Stimulated activated CD4-positive, alpha-beta T cell treated with anti-CD3 and anti-CD28 coated beads, Interleukin-15, amount 100 ng/mL, for 48 hours (primary cell): ENCODE results near the gene STAT5B.
"Not testable (repeated sequence)": the region's sequence is repeated elsewhere in the genome, so short reads cannot be mapped to it uniquely, and the experiment has no call there.

Source experiments
- DNase-seq, 2 donors: peaks; one replicate each; pipeline ENCODE4 v3.0.0-alpha.2; 2020; ENCODE audit warnings: low read depth in 2 of 2

Gene STAT5B

DNA sequence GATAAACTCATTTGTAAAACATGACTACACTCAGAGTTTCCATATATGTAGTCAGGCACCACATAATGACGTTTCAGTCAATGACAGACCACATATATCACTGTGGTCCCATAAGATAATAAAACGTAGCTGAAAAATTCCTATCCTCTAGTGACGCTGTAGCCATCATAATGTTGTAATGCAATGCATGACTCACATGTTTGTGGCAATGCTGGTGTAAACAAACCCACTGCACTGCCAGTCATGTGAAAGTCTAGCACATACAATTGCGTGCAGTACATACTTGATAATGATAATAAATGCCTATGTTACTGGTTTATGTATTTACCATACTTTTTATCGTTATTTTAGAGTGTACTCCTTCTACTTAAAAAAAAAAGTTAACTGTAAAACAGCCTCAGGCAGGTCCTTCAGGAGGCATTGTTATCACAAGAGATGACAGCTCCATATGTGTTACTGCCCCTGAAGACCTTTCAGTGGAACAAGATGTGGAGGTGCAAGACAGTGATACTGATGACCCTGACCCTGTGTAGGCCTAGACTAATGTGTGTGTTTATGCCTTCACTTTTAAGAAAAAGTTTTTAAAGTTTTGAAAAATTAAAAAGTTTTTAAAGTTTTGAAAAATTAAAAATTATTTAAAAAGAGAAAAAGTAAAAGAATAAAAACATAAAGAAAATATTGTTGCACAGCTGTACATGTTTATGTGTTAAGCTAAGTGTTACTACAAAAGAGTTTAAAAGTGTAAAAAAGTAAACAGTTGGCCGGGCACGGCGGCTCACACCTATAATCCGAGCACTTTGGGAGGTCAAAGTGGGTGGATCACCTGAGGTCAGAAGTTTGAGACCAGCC, 9.0 kb downstream of the STAT5B start:
- no peak for DNase-seq

DNA sequence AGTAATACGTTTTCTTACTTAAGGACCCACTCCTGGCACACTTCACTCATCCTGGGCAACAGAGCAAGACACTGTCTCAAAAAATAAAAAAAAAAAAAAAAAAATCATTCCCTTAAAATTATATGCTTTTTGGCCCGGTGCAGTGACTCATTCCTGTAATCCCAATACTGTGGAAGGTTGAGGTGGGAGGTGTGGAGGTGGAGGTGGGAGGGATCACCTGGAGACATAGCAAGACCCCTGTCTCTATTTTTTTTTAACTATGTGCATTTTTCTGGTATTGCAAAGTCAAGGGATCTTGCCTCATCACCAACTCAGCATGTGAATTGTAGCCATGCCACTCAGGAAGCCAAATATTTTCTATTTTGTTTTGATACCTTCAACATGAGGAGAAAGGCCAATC, 9.7 kb downstream of the STAT5B start:
- DNase-seq, result no peak

DNA sequence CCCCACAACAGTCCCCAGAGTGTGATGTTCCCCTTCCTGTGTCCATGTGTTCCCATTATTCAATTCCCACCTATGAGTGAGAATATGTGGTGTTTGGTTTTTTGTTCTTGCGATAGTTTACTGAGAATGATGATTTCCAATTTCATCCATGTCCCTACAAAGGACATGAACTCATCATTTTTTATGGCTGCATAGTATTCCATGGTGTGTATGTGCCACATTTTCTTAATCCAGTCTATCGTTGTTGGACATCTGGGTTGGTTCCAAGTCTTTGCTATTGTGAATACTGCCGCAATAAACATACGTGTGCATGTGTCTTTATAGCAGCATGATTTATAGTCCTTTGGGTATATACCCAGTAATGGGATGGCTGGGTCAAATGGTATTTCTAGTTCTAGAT, 11.8 kb downstream of the STAT5B start:
- DNase-seq, result not testable (repeated sequence)

DNA sequence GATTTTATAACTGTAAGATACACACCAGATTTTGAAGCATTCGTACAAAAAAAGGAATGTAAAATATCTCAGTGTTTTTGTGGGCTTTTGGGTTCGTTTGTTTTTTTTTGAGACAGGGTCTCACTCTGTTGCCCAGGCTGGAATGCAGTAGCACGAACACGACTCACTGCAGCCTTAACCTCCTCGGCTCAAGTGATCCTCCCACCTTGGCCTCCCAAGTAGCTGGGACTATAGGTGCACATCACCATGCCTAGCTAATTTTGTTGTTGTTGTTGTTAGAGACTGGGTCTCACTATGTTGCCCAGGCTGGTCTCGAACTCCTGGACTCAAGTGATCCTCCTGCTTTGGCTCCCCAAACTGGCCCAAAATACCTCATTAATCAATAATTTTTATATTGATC, 15.9 kb downstream of the STAT5B start:
- DNase-seq, result no peak

DNA sequence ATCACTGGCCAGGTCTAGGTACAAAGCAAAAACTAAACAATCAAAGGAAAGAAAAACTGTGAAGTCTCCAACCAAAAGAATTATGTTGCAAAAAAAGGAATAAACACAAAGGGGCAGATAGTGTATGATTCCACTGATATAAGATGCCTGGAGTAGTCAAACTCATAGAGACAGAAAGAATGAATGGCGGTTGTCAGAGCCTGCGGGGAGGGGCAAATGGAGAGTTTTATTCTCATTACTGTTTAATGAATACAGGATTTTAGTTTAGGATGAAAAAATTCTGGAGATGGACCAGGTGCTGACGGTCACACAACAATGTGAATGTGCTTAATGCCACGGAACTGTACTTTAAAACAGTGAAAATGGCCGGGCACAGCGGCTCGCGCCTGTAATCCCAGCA, 20.7 kb downstream of the STAT5B start:
- no peak for DNase-seq

DNA sequence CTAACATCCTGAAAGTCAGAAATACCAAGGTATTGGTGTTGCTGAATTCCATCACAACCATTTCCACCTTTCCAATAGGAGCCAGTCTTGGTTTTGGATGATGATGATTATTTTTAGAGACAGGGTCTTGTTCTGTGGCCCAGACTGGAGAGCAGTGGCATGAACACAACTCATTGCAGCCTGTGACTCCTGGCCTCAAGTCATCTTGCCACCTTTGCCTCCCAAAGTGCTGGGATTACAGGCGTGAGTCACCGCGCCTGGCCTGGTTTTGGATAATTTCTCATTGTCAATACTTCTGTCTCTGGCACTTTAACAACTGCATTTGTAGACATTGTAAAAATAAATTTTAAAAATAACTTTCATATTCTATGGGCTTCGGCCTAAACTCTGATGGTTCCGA, 22.6 kb downstream of the STAT5B start:
- no peak for DNase-seq

DNA sequence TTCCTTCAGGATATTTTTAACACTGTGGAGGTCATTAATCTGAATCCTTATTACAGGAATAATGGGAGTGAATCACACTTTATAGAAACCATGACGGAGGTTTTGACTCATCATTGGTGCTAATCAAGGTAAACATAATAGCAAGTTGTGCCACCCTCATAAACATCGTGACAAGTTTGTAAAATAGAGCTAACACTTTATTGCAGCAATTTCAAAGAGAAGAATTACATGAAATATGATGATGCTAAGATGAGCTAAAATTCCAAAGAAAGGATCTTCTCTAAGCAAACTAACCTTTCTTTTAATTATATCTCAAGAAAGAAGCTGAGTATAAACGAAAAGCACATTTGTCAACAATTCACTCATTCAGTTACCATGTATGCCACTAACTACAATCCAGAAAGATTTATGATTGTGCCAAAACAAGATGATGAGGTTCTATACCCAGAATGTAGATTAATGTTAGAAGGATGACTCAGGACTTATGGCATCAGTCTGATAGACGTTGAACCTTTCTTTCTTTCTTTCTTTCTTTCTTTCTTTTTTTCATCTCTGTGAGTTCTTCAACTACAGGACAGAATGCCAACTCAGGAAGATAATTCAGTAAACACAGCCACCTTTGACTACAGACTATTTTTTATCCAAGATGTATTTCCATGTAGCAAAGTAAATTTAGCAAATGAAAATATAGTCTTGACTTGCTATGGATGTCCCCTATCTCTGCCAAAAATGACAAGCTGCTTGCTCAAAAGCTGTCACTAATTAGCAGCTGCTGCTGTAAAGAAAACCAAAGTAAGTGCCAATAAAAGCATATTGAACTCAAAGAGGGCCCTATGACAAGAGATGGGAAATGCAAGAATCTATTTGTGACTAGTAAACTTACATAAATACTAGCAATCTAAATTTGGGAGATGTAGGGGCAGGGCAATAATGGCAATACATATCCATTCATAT, 23.3 kb downstream of the STAT5B start:
- DNase-seq, result no peak

DNA sequence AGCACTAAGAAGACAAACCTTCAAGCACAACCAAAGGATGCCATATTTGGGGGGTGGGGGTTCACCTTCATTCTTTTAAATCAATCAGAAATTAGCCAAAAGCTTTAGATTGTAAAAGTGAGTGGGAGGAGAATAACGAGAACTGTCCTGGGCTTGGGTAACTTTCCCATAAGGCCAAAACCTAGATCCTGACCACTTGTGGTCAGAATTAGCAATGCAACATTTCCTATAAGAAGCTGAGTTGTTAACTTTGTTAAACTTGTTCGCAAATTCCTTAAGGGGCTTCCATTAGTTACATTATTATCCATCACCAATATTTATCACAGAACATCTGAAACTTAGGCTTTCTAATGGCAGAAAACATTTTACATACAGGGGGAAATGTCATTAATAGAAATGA, 25.1 kb downstream of the STAT5B start:
- no peak for DNase-seq

DNA sequence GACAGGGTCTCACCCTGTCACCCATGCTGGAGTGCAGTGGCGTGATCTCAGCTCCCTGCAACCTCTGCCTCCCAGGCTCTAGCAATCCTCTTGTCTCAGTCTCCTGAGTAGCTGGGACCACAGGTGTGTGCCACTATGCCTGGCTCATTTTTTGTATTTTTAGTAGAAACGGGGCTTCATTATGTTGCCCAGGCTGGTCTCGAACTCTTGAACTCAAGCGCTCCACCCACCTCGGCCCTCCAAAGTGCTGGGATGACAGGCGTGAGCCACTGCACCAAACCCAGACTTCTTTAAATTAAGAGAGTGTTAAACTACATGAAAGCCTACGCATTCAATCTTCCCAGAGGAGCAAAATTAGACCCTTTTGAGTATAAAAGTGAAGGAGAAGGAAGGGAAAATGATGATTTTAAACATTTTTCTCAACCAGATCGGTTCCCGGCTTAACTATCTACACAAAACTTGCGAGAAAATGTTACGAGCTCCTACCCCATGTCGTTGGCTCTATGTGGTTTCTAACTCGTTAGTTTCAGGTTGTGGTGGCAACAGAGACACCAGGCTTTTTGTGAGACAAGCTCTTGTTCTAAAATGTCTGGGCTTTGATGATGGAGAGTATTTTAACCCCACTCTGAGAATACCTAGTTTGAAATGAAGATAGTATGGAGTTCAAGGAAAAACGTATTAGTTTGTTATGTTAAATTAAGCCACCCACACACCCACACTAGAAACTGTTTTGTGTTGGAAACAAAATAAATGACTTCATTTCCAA, 26.3 kb downstream of the STAT5B start:
- DNase-seq, result no peak

DNA sequence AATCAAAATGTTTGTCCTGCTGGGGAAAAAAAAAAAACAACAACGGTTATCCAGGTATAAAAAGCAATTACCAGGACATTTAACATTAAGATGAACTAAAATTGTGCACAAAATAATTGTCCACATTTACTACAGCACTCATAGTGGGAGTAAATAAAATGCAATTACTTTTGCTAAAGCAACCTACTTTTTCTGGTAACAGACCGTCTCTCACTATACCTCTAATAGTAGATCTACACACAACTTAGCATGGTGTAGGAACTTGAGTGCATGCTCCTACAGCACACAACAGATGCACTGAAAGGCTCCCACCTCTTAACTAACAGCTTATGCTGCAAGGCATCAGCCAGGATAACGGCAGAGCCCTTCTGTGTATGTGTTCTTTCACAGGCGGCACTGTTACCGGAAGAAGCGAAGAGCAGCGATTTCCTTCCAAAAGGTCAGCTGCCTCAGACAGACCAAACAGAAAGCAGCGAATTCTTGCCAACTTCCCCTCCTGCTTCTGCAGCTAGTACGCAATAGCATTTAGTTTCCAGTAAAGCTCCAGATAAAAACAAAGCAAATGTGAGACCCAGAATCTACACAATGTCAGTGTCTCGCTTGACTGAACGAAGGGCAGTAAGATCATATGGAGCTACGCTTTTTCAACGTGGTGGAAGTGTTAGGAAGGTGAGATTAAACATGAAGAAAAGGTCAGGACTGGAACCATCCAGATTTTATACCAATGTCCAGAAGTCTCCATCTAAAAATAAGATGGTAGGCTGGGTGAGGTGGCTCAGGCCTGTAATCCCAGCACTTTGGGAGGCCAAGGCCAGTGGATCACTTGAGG, 27.6 kb downstream of the STAT5B start:
- peak; percentile 60 to 62 for DNase-seq

DNA sequence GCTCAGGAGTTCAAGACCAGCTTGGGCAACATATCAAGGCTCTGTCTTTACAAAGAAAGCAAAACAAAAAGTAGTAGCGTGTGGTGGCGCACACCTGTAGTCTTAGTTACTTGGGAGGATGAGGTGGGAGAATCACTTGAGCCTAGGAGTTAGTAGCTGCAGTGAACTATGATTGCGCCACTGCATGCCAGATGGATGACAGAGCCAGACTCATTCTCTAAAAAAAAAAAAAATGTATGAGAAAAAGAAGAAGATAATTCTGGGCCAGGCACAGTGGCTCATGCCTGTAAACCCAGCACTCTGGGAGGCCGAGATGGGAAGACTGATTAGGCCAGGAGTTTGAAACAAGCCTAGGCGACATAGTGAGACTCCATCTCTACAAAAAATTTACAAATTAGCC, 28.5 kb downstream of the STAT5B start:
- no peak for DNase-seq

DNA sequence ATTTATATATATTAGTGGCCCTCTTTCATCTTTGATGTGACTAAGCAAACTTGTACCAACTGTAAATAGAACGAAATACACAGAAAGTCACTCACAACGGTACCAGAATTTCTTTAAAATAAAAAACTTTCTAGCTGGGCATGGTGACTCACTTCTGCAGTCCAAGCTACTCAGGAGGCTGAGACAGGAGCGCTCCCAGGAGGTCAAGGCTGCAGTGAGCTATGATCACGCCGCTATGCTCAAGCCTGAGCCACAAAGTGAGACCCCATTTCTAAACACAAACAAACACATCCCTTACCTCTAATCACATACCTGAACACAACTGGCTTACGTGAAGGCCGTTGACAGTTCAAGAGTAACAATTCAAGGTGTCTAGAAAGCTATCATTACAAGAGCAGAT, 29.7 kb downstream of the STAT5B start:
- DNase-seq, result no peak

DNA sequence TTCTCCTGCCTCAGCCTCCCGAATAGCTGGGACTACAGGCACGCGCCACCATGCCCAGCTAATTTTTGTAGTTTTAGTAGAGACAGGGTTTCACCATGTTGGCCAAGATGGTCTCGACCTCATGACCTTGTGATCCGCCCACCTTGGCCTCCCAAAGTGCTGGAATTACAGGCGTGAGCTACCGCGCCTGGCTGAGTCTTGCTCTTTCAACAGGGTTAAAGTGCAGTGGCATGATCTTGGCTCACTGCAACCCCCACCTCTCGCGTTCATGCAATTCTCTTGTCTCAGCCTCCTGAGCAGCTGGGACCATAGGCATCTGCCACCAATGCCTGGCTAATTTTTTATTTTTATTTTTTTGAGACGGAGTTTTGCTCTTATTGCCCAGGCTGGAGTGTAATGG, 31.0 kb downstream of the STAT5B start:
- not testable (repeated sequence) for DNase-seq

DNA sequence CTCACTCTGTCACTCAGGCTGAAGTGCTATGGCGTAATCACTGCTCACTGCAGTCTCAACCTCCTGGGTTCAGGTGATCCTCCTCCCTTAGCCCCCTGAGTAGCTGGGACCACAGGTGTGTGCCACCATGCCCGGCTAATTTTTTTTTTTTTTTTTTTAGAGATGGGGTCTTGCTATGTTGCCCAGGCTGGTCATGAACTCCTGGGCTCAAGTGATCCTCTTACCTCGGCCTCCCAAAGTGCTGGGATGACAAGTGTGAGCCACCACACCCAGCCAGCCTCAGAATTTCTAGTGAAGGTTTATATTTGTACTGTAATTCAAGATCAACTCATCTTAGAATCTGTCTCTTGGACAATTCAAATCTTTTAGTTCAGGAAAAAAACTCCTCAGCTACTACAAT, 32.1 kb downstream of the STAT5B start:
- not testable (repeated sequence) for DNase-seq

DNA sequence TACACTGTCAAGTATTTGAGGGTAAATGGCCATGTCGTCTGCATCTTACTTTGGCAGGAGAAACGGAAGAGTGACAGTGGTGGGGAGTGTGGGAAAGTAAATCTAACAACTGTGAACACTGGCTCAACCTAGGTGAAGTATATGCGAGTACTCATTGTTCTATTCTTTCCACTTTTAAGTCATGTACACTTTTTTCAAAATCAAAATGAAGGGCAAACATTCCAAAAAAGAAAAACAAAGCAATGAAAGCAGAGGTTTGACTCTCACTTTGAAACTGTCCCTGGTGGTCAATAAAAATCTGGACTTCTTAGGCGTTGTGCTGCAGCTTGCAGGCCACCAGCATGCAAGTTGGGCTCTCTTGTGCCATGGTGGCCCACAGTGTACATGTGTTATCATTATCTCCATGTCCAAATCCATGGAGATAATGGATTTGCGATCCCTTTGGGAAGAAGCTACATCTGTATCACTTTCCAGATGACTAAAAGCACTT, 32.7 kb downstream of the STAT5B start:
- DNase-seq, result no peak

DNA sequence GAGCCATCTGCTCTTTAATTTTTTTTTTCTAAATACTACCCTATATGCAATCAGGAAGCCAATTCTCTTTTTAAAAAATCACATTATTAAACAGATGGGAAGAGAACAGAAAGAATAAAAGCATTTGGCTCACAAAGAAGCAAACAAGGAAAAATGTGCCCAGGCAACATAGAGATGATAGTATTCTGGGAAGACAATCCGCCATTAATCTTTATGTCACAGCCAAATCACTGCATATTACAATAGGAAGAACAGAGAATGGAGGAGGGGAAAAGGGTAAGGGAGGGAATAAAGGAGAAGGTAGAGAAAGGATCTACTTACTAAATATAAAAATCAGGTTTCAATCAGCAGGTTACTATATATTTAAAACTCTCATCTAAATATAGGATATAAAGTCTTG, 34.3 kb downstream of the STAT5B start:
- DNase-seq, result no peak

DNA sequence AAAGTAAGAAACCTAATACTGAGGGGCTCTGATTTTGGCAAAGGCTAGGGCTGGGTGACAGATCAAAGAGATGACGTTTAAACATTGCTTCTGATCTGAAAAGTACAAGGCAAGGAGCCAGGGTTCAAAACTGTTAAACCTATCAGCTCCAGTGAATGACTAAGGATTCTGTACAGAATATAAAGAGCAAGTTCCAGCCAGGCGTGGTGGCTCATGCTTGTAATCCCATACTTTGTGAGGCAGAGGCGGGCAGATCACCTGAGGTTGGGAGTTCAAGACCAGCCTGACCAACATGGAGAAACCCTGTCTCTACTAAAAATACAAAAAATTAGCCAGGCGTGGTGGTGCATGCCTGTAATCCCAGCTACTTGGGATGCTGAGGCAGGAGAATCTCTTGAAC, 35.3 kb downstream of the STAT5B start:
- not testable (repeated sequence) for DNase-seq

DNA sequence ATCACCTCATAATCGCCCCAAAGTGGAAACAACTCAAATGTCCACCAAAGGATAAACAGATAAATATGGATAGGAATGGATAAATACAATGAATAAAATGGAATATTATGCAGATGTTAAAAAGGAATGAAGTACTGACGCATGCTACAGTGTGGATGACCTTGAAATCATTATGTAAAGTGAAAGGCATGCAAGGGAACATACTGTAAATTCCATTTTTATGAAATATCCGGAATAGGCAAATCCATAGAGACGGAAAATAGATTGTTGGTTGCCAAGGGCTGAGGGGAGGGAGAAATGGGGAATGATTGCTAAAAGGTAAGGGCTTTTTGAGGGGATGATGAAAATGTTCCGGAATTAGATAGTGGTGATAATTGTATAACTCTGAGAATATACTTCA, 36.0 kb downstream of the STAT5B start:
- DNase-seq, result no peak

DNA sequence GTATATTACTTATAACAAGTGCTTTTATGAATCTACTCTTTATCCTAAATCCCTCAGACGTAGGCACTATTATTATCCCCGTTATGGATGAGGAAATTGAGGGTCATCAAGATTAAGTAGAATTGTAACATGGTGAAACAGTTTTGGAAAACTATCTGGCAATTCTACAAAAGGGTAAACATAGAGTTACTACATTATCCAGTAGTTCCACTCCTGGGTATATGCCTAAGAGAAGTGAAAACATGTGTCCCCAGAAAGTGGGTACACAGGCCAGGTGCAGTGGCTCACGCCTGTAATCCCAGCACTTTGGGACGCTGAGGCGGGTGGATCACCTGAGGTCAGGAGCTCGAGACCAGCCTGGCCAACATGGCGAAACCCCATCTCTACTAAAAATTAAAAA, 36.6 kb downstream of the STAT5B start:
- DNase-seq, result not testable (repeated sequence)

DNA sequence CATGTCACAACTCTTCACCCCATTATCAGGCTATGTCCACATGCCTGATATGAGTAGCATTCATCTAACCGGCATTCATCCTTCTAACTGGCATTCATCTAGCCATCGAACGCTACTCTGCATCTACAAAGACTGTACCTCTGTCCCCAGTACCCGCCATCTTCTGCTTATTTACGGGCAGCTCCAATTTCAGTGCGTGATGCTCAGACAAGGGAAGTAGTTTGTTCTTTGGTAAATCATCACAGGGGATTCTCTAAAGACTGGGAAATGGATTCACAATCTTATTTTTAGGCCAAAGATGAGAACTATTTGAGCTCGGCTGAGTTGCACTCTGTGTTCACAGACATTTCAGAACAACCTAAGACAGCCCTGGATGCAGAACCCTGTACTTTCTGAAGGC, 39.4 kb downstream of the STAT5B start:
- no peak for DNase-seq

DNA sequence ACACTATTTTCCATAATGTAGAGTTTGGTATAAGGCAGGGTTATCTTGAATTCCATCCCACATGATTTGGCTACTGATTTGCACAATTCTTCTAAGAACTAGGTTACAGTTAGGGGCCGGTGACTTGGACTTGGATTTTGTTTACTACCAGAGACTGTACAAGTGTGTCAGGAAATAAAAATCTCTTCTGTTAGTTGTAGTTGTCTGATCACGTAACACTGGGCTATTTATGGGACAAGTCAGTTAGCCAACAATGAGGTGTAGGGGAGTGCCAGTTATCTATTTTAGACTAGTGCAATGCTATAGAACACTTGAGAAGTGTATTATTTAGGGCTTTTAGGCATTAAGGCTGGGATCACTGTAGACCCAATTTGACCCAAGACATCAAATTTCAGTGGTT, 42.2 kb downstream of the STAT5B start:
- no peak for DNase-seq
